Body of pancreas (tissue), 4 donors: ENCODE measurements around the gene SULT2A1. TPM values are rescaled to one million over a fixed set of nuclear protein-coding genes. Genes with fewer than 3 reads are reported as not detected.

Experiments used
- ATAC-seq: fragments of 150-250 bp; one replicate; pipeline ENCODE4 v1.9.1; 2016
- DNase-seq, 4 donors: peaks; one replicate each; pipeline ENCODE4 v3.0.0-alpha.2; 2019
- H3K27ac ChIP-seq, 4 donors: fragments of 200-600 bp; sonication (generic); 1 replicate in 3 of 4; 2 replicates in 1 of 4; pipeline versions ENCODE4 v1.5.1 to v1.6.1; 2016 to 2019; ENCODE audit warnings: mild to moderate bottlenecking in 1 of 4, mixed read lengths in 1 of 4, moderate library complexity in 1 of 4
- H3K27me3 ChIP-seq, 2 donors: fragments of 200-600 bp; sonication (generic); one replicate each; pipeline ENCODE4 v1.6.0; 2016; ENCODE audit warnings: mild to moderate bottlenecking in 1 of 2
- H3K36me3 ChIP-seq, 2 donors: fragments of 200-600 bp; sonication (generic); replicated peaks in 1 of 2; 2 replicates each; pipeline ENCODE4 v1.5.1; 2016; ENCODE audit warnings: low read depth in 2 of 2; ENCODE audit not compliant: insufficient read depth in 1 of 2
- H3K4me1 ChIP-seq: fragments of 200-600 bp; sonication (generic); one replicate; pipeline ENCODE4 v1.6.0; 2016
- H3K4me3 ChIP-seq, 2 donors: fragments of 200-600 bp; sonication (generic); 1 replicate in 1 of 2; 2 replicates in 1 of 2; pipeline ENCODE4 v1.5.1; 2016 to 2019
- H3K9me3 ChIP-seq, 3 donors: fragments of 200-600 bp; sonication (generic); 1 replicate in 2 of 3; 2 replicates in 1 of 3; pipeline ENCODE4 v1.5.1; 2016
- POLR2A ChIP-seq, 3 donors: fragments of 450-650 bp; IDR thresholded peaks; one replicate each; pipeline ENCODE4 v1.6.1; 2016; ENCODE audit warnings: antibody characterized with exemption in 3 of 3, mild to moderate bottlenecking in 2 of 3
- WGBS, 2 donors: methylation state at CpG; one replicate each; pipeline ENCODE4 v1.1.5; 2017; 5-methylcytosine and 5-hydroxymethylcytosine counted together
- intact Hi-C: fragments of 100-400 bp; cut with DNase I; formaldehyde crosslinking; loops from one replicate; pipeline ENCODE4 v1.15.1; 2023
- total RNA-seq, 2 donors: library from RNA; depleted of rRNA; stranded (reverse); fragments of >200 nt; gene quantifications; one replicate each; pipeline ENCODE4 v1.1.0, GENCODE V29; 2016
- TF ChIP-seq, protein P1 (sequence below), 7 experiments: fragments of 450-650 bp in 4 of 7; fragments of 200-600 bp in 3 of 7; sonication (generic) in 3 of 7; IDR thresholded peaks; one replicate each; pipeline ENCODE4 v1.5.1; 2016 to 2019; ENCODE audit warnings: antibody characterized with exemption in 7 of 7

Gene SULT2A1
- total RNA-seq, 2 donors from 2014 or later: not detected

DNA sequence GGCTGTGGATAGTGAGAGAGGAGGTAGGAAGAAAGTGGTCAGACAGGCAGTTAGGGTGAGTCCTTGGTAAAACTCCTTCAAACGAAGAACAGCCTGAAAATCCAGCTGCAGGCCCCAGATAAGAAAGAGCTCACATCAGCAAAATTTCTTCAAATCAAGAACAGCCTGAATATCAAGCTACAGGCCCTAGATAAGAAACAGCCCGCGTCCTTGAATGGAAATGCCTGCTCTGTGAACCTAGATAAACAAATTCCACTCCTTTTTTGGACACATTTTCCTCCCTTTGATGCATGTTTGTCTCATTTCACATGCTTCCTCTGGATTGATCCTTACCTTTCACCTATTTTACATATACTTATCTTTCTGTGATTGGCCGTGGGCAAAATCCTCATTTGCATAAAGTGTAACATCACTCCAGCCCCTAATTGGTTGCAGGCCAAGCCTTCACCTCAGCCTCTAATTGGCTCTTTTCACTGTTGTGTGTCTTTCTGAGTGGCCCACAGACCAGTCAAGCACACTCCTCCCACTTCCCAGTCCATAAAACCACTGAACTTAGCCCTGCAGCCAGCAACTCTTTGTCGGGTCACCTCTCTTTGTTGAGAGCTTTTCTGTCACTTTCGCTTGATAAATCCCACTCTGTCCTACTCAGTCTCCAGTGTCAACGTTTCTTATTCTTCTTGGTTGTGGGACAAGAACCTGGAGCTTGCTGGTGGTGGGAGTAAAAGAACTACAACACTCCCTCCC lies 6.0 kb upstream of the SULT2A1 start:
- TF ChIP-seq, protein P1, sequence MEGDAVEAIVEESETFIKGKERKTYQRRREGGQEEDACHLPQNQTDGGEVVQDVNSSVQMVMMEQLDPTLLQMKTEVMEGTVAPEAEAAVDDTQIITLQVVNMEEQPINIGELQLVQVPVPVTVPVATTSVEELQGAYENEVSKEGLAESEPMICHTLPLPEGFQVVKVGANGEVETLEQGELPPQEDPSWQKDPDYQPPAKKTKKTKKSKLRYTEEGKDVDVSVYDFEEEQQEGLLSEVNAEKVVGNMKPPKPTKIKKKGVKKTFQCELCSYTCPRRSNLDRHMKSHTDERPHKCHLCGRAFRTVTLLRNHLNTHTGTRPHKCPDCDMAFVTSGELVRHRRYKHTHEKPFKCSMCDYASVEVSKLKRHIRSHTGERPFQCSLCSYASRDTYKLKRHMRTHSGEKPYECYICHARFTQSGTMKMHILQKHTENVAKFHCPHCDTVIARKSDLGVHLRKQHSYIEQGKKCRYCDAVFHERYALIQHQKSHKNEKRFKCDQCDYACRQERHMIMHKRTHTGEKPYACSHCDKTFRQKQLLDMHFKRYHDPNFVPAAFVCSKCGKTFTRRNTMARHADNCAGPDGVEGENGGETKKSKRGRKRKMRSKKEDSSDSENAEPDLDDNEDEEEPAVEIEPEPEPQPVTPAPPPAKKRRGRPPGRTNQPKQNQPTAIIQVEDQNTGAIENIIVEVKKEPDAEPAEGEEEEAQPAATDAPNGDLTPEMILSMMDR (IDR thresholded peaks at IDR 0.05): no peak
- TF ChIP-seq POLR2A (IDR thresholded peaks at IDR 0.05): no peak
- no peaks in the 10 kb centered on the region for H3K27me3 ChIP-seq
- intact Hi-C loops: no loop called here
- peak; percentile 64 for ATAC-seq
- peak overlapping the region in 2 of 4 donors; percentile 44 to 47 for H3K27ac ChIP-seq
- H3K36me3 ChIP-seq: no peaks in the 10 kb centered on the region
- H3K4me3 ChIP-seq: no peak overlapping the region
- WGBS, 2 donors: 31 to 40% methylated on average over 7 of the region's 7 CpGs
- peak in 3 of 4 donors; percentile 27 to 65 (median 61) for DNase-seq
- H3K9me3 ChIP-seq: no peaks in the 10 kb centered on the region
- peaks cover 12% of the 10 kb centered on the region for H3K4me1 ChIP-seq

- peaks cover 12% of the 10 kb centered on the region for H3K4me1 ChIP-seq
- DNase-seq (no peak), ATAC-seq (no peak)
- no peak for TF ChIP-seq POLR2A (IDR thresholded peaks at IDR 0.05)
- TF ChIP-seq, protein P1 (IDR thresholded peaks at IDR 0.05): no peak
- no peak overlapping the region for H3K4me3 ChIP-seq
- H3K27me3 ChIP-seq: no peaks in the 10 kb centered on the region
- no peaks in the 10 kb centered on the region for H3K36me3 ChIP-seq
- 50 to 54% methylated on average over 2 of the region's 2 CpGs for WGBS, 2 donors
- H3K9me3 ChIP-seq: no peaks in the 10 kb centered on the region
- peak overlapping the region in 2 of 4 donors; percentile 44 to 47 for H3K27ac ChIP-seq
- intact Hi-C loops: no loop called here
Observed at GRCh38 chr19:47891622-47891922, 5.5 kb upstream of the SULT2A1 start.

DNA sequence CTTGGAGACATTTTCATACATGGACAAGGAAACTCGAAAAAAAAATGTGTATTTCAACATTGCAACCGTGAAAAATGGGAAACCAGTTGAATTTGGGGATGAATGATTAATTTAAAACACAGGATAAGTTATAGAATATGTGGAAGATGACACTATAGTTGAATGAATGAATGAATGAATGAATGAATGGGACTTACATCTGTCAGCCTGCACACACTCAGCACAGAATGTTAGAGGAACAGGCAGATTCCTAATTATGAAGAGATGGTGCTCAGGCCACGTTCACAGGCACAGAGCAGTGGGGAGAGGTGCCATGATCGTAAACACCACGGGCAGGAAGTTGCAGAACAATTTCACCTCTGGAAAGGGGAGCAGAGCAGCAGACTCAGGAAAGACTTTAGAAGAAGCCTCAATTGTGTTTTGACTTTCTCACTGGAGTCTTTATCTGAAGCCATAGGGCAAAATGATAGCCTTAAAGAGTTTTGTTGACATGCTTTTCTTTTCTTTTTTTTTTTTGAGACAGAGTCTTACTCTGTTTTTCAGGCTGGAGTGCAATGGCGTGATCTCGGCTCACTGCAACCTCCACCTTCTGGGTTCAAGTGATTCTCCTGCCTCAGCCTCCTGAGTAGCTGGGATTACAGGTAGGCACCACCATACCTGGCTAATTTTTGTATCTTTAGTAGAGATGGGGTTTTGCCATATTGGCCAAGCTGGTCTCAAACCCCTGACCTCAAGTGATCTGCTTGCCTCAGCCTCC lies 4.9 kb upstream of the SULT2A1 start:
- WGBS, 2 donors: 84 to 85% methylated on average over 7 of the region's 7 CpGs
- Histone ChIP-seq H3K36me3 (no peaks in the 10 kb centered on the region), H3K4me1 (peaks cover 12% of the 10 kb centered on the region)

GRCh38 chr19:47885067-47885463 lies 1.1 kb downstream of the SULT2A1 start:
- intact Hi-C loops: no loop called here
- Histone ChIP-seq H3K4me1 (no peaks in the 10 kb centered on the region), H3K9me3 (no peaks in the 10 kb centered on the region), H3K27me3 (no peaks in the 10 kb centered on the region), H3K27ac (no peak overlapping the region), H3K36me3 (no peaks in the 10 kb centered on the region), H3K4me3 (no peak overlapping the region)
- ATAC-seq: no peak
- TF ChIP-seq, protein P1 (IDR thresholded peaks at IDR 0.05): no peak
- no peak for TF ChIP-seq POLR2A (IDR thresholded peaks at IDR 0.05)
- no peak for DNase-seq
- WGBS, 2 donors: 81 to 93% methylated on average over 5 of the region's 5 CpGs

More for the DNA sequence above, 4.9 kb upstream of the SULT2A1 start:
- DNase-seq (no peak), ATAC-seq (no peak)
- intact Hi-C loops: no loop called here
- Histone ChIP-seq H3K27ac (peak overlapping the region in 1 of 4 donors; percentile 44), H3K4me3 (no peak overlapping the region), H3K9me3 (no peaks in the 10 kb centered on the region), H3K27me3 (no peaks in the 10 kb centered on the region)
- TF ChIP-seq POLR2A (IDR thresholded peaks at IDR 0.05): no peak
- TF ChIP-seq, protein P1 (IDR thresholded peaks at IDR 0.05): no peak
